Panc1 (cell line): ENCODE measurements around the gene TMEM63B. TPM values are rescaled to one million over a fixed set of nuclear protein-coding genes. Genes with fewer than 3 reads are reported as not detected.
"Not testable (repeated sequence)": the region's sequence is repeated elsewhere in the genome, so short reads cannot be mapped to it uniquely, and the experiment has no call there.

ENCODE experiments used
- ATAC-seq: fragments of 200-7000 bp; cut with Tn5 transposase; 2 replicates; pipeline ENCODE4 v1.9.1; 2020; ENCODE audit warnings: mild to moderate bottlenecking, moderate library complexity
- BruUV-seq: library from RNA; stranded (reverse); fragments of 400-500 nt; replicated peaks from 2 replicates; lab custom pipeline; 2021; lab: Mats Ljungman, UMichigan
- CTCF ChIA-PET: fragments of 300-600 bp; sonication (Branson Sonifier 250); formaldehyde crosslinking; loops from one replicate; lab custom pipeline; 2022; ENCODE audit warnings: antibody characterized with exemption; lab: Charles Lee
- POLR2A ChIA-PET: fragments of 300-600 bp; sonication (Branson Sonifier 250); formaldehyde crosslinking; loops from one replicate; lab custom pipeline; 2022; ENCODE audit warnings: antibody characterized with exemption; lab: Charles Lee
- DNase-seq: peaks from one replicate; pipeline ENCODE4 v3.0.0-alpha.2; 2010; ENCODE audit warnings: low read depth, low spot score
- H3K27ac ChIP-seq: 2 replicates; pipeline ENCODE4 v1.5.1; 2011; ENCODE audit warnings: mild to moderate bottlenecking, low read length, inconsistent platforms
- H3K27me3 ChIP-seq: fragments of 200-500 bp; sonication (Bioruptor generic); 2 replicates; pipeline ENCODE4 v1.6.0; 2014; ENCODE audit warnings: low read length, inconsistent platforms; ENCODE audit not compliant: control insufficient read depth, insufficient read depth
- H3K36me3 ChIP-seq: fragments of 200-500 bp; sonication (Bioruptor generic); 2 replicates; pipeline ENCODE4 v1.5.1; 2014; ENCODE audit warnings: inconsistent platforms, mild to moderate bottlenecking, low read length, moderate library complexity; ENCODE audit not compliant: control insufficient read depth, insufficient read depth
- H3K4me1 ChIP-seq: 2 replicates; pipeline ENCODE4 v1.5.1; 2011; ENCODE audit warnings: inconsistent platforms, mild to moderate bottlenecking, low read length, moderate library complexity; ENCODE audit not compliant: control insufficient read depth, insufficient read depth
- H3K4me3 ChIP-seq, 2 experiments: 2 replicates each; pipeline ENCODE4 v1.5.1; 2011 to 2012; ENCODE audit warnings: low read depth in 2 of 2, low read length in 2 of 2, mild to moderate bottlenecking in 2 of 2, inconsistent platforms in 1 of 2, moderate library complexity in 1 of 2
- H3K9me3 ChIP-seq: fragments of 200-500 bp; sonication (Bioruptor generic); 2 replicates; pipeline ENCODE4 v1.5.1; 2014; ENCODE audit warnings: low read depth, mild to moderate bottlenecking, inconsistent platforms, low read length, moderate library complexity; ENCODE audit not compliant: control insufficient read depth, insufficient read depth
- CTCF ChIP-seq: fragments of 450-650 bp; IDR thresholded peaks from 2 replicates; pipeline ENCODE4 v1.5.1; 2017; ENCODE audit warnings: mild to moderate bottlenecking
- POLR2AphosphoS5 ChIP-seq: IDR thresholded peaks from 2 replicates; pipeline ENCODE4 v1.6.1; 2012; ENCODE audit warnings: mild to moderate bottlenecking, low read depth, low read length, moderate library complexity
- REST ChIP-seq, 2 experiments: IDR thresholded peaks; 2 replicates each; pipeline ENCODE4 v1.6.1; 2011 to 2012; ENCODE audit warnings: low read depth in 2 of 2, control low read depth in 1 of 2, low read length in 1 of 2, mild to moderate bottlenecking in 1 of 2, moderate library complexity in 1 of 2; ENCODE audit not compliant: insufficient read depth in 1 of 2
- SIN3A ChIP-seq: IDR thresholded peaks from 2 replicates; pipeline ENCODE4 v1.6.1; 2012; ENCODE audit warnings: low read depth, mild to moderate bottlenecking, low read length, moderate library complexity, borderline replicate concordance; ENCODE audit not compliant: insufficient read depth
- TCF7L2 ChIP-seq: IDR thresholded peaks from 2 replicates; pipeline ENCODE4 v1.6.1; 2011; ENCODE audit warnings: mild to moderate bottlenecking, low read depth, low read length, inconsistent platforms
- in situ Hi-C: cut with HindIII; loops from 2 replicates; pipeline ENCODE4 v1.10.0; 2016; ENCODE audit warnings: low sequenced_read_pairs, low pct_unique_long_range_greater_than_20kb
- intact Hi-C: fragments of 100-400 bp; cut with micrococcal nuclease; formaldehyde crosslinking; loops from one replicate; pipeline ENCODE4 v1.10.0; 2022; ENCODE audit not compliant: unreplicated experiment
- total RNA-seq: library from RNA; stranded (reverse); gene quantifications from one replicate; pipeline ENCODE4 v1.2.1, GENCODE V29; 2021; ENCODE audit not compliant: unreplicated experiment

TMEM63B gene
- total RNA-seq, 1 experiment from 2014 or later: 54.1 TPM

GRCh38 chr6:44193307-44193910 is 66.1 kb downstream of the TMEM63B start:
- intact Hi-C loops (no loop called here), in situ Hi-C loops (no loop called here)
- ChIA-PET CTCF (no interaction called here), POLR2A (interaction anchor here (0.7 kb wide), 1 partner anchor 30 kb away, joined by 3 read pairs; the partner anchor contains the start of gene SLC29A1)
- Histone ChIP-seq H3K4me1 (no peaks in the 10 kb centered on the region), H3K9me3 (no peaks in the 10 kb centered on the region), H3K27me3 (no peaks in the 10 kb centered on the region), H3K27ac (no peak overlapping the region), H3K4me3 (no peak overlapping the region), H3K36me3 (no peaks in the 10 kb centered on the region)
- no TSS peak for BruUV-seq
- DNase-seq: no peak
- no peak for ATAC-seq
- TF ChIP-seq CTCF (no peak), POLR2AphosphoS5 (no peak), REST (IDR thresholded peaks at IDR 0.05; ENCODE audit: insufficient read depth in 1 of 2, low read depth in 2 of 2, low read length in 1 of 2) (no peak), SIN3A (no peak), TCF7L2 (no peak)

- ChIA-PET CTCF (interaction anchor here (0.6 kb wide), 1 partner anchor 30 kb away, joined by 5 read pairs; no protein-coding TSS in a partner anchor), POLR2A (interaction anchor here (0.6 kb wide), 1 partner anchor 51 kb away, joined by 3 read pairs; no protein-coding TSS in a partner anchor)
- no TSS peak for BruUV-seq
- ATAC-seq: no peak
- intact Hi-C loops: no loop called here
- no peaks in the 10 kb centered on the region for H3K36me3 ChIP-seq
- in situ Hi-C loops: no loop called here
- no peak for DNase-seq
- TF ChIP-seq SIN3A (no peak), REST (IDR thresholded peaks at IDR 0.05; ENCODE audit: insufficient read depth in 1 of 2, low read depth in 2 of 2, low read length in 1 of 2) (no peak), CTCF (no peak), POLR2AphosphoS5 (no peak), TCF7L2 (no peak)
- H3K27me3 ChIP-seq: no peaks in the 10 kb centered on the region
- H3K4me3 ChIP-seq: no peak overlapping the region
- no peaks in the 10 kb centered on the region for H3K9me3 ChIP-seq
- no peak overlapping the region for H3K27ac ChIP-seq
- no peaks in the 10 kb centered on the region for H3K4me1 ChIP-seq
Observed at GRCh38 chr6:44194326-44194725, 67.0 kb downstream of the TMEM63B start.

GRCh38 chr6:44196351-44196750 is 69.0 kb downstream of the TMEM63B start:
- in situ Hi-C loops: not testable (repeated sequence)

More at GRCh38 chr6:44196351-44196750, 69.0 kb downstream of the TMEM63B start:
- BruUV-seq, ATAC-seq, H3K9me3 ChIP-seq, H3K27ac ChIP-seq, DNase-seq, H3K4me1 ChIP-seq, H3K27me3 ChIP-seq, CTCF ChIA-PET, H3K4me3 ChIP-seq, intact Hi-C loops, H3K36me3 ChIP-seq, POLR2A ChIA-PET: not testable (repeated sequence)
